PC-3 (cell line): ENCODE results near the gene DPH2. TPM values are rescaled to one million over a fixed set of nuclear protein-coding genes. Genes with fewer than 3 reads are reported as not detected.
A peak's percentile ranks its signal among the peaks of the same experiment; 100 is the strongest.

Experiments used
- ATAC-seq: fragments of 200-7000 bp; cut with Tn5 transposase; 2 replicates; pipeline ENCODE4 v1.9.1; 2020; ENCODE audit warnings: mild to moderate bottlenecking, moderate library complexity
- BruUV-seq: library from RNA; stranded (reverse); fragments of 400-500 nt; replicated peaks from 2 replicates; lab custom pipeline; 2021; lab: Mats Ljungman, UMichigan
- CTCF ChIA-PET: fragments of 300-600 bp; sonication (Branson Sonifier 250); formaldehyde crosslinking; loops from one replicate; lab custom pipeline; 2022; ENCODE audit warnings: antibody characterized with exemption; lab: Charles Lee
- POLR2A ChIA-PET: fragments of 300-600 bp; sonication (Branson Sonifier 250); formaldehyde crosslinking; loops from one replicate; lab custom pipeline; 2022; ENCODE audit warnings: antibody characterized with exemption; ENCODE audit not compliant: unreplicated experiment; lab: Charles Lee
- DNase-seq: peaks from one replicate; pipeline ENCODE4 v3.0.0-alpha.2; 2015
- H2AFZ ChIP-seq: fragments of 300-600 bp; sonication (generic); 2 replicates; pipeline ENCODE4 v1.6.0; 2016; ENCODE audit warnings: antibody characterized with exemption, low read length
- H3F3A ChIP-seq: fragments of 300-600 bp; sonication (generic); one replicate; pipeline ENCODE4 v1.6.0; 2017; ENCODE audit warnings: antibody characterized with exemption, low read length, control low read depth, mild to moderate bottlenecking; ENCODE audit not compliant: unreplicated experiment
- H3K27ac ChIP-seq: fragments of 300-600 bp; sonication (generic); 2 replicates; pipeline ENCODE4 v1.5.1; 2016; ENCODE audit warnings: mild to moderate bottlenecking, low read length
- H3K27me3 ChIP-seq: fragments of 300-600 bp; sonication (generic); 2 replicates; pipeline ENCODE4 v1.6.1; 2016; ENCODE audit warnings: low read length, mixed read lengths
- H3K36me3 ChIP-seq: fragments of 300-600 bp; sonication (generic); 2 replicates; pipeline ENCODE4 v1.6.1; 2016; ENCODE audit warnings: low read depth, mixed run types, low read length, mixed read lengths
- H3K4me1 ChIP-seq: fragments of 300-600 bp; sonication (generic); 2 replicates; pipeline ENCODE4 v1.5.1; 2016; ENCODE audit warnings: low read length; ENCODE audit not compliant: insufficient read depth
- H3K4me2 ChIP-seq: fragments of 300-600 bp; sonication (generic); 2 replicates; pipeline ENCODE4 v1.6.0; 2016; ENCODE audit warnings: low read length
- H3K4me3 ChIP-seq: fragments of 300-600 bp; sonication (generic); 2 replicates; pipeline ENCODE4 v1.5.1; 2016; ENCODE audit warnings: mild to moderate bottlenecking, low read length, mixed read lengths
- H3K79me2 ChIP-seq: fragments of 300-600 bp; sonication (generic); 2 replicates; pipeline ENCODE4 v1.6.1; 2017; ENCODE audit warnings: low read length, mixed read lengths
- H3K9ac ChIP-seq: fragments of 300-600 bp; sonication (generic); 2 replicates; pipeline ENCODE4 v1.6.0; 2016; ENCODE audit warnings: mild to moderate bottlenecking, low read length
- H3K9me2 ChIP-seq: fragments of 300-600 bp; sonication (generic); replicated peaks from 2 replicates; pipeline ENCODE4 v1.6.1; 2016; ENCODE audit warnings: mixed run types, low read length, mixed read lengths
- H3K9me3 ChIP-seq: fragments of 300-600 bp; sonication (generic); 2 replicates; pipeline ENCODE4 v1.6.1; 2016; ENCODE audit warnings: low read length, mixed read lengths
- H4K20me1 ChIP-seq: fragments of 300-600 bp; sonication (generic); 2 replicates; pipeline ENCODE4 v1.6.1; 2016; ENCODE audit warnings: low read length, mixed read lengths
- EZH2 ChIP-seq: fragments of 300-600 bp; sonication (generic); IDR thresholded peaks from one replicate; pipeline ENCODE4 v1.6.1; 2017; ENCODE audit warnings: antibody characterized with exemption, mild to moderate bottlenecking, low read length; ENCODE audit not compliant: unreplicated experiment
- EZH2phosphoT487 ChIP-seq: fragments of 300-600 bp; sonication (generic); IDR thresholded peaks from 2 replicates; pipeline ENCODE4 v1.6.1; 2018; ENCODE audit warnings: mild to moderate bottlenecking, antibody characterized with exemption, low read length, borderline replicate concordance
- intact Hi-C: fragments of 100-400 bp; cut with micrococcal nuclease; formaldehyde crosslinking; loops from 2 replicates; pipeline ENCODE4 v1.9.0; 2023
- total RNA-seq: library from RNA; depleted of rRNA; stranded (reverse); fragments of >200 nt; gene quantifications from 2 replicates; pipeline ENCODE4 v1.2.3, GENCODE V29; 2014
- TF ChIP-seq, protein P1 (sequence below): fragments of 300-600 bp; sonication (generic); conservative IDR thresholded peaks from 2 replicates; pipeline ENCODE4 v1.5.1; 2017; ENCODE audit warnings: antibody characterized with exemption, low read depth, mild to moderate bottlenecking, low read length

DPH2 gene
- total RNA-seq, 1 experiment from 2014 or later, result 46.3 TPM

DNA sequence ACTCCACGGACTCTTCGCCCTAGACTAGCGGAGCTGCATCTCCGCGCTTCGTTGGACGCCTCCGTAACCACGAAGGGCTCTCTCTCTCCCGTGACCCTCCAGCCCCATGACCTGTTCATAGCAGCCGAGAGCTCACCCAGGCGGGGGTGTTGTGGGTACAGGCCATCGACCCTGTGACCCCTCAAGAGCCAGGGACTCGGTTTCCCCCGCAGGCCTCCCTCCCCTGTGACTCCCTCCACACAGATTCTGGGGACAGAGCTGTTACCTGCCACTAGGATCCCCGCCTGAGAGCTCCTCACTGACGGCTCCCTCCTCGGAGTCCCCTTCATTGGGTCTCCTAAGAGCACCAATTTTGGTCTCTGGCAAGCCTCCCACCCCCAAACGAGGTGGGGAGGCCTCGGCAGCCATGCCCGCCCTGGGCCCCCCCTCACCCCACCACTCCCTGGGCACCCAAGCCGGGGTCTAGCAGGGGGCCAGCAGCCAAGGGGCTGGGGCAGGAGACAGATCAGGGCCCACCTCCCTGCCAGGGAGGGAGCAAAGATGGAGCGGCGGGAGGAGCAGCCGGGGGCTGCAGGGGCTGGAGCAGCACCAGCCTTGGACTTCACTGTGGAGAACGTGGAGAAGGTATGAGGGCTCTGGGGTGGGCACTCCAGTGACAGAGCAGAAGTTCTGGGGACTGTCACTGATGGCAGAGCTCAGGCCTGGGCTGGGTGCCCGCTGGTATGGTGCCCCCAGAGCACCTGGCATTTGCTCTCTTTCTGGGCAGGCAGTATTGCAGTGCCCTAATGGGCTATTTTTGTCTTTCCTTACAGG lies 22.5 kb upstream of the DPH2 start:
- peak overlapping the region; percentile 86 for H2AFZ ChIP-seq
- H3K9me3 ChIP-seq, result no peaks in the 10 kb centered on the region
- ChIA-PET CTCF (interaction anchor here (2.2 kb wide), 1 partner anchor 14 kb away, joined by 7 read pairs; the partner anchor contains the start of gene ARTN), POLR2A (interaction anchor here (0.6 kb wide), 1 partner anchor 298 kb away, joined by 4 read pairs; the partner anchor contains the start of gene KDM4A)
- H3K9ac ChIP-seq, result peak overlapping the region; percentile 97
- peaks cover 6% of the 10 kb centered on the region; the same call in 1 of the 2 replicates for H3K36me3 ChIP-seq
- ATAC-seq, result no peak
- H3K79me2 ChIP-seq, result peaks cover 68% of the 10 kb centered on the region
- no peaks in the 10 kb centered on the region for H4K20me1 ChIP-seq
- intact Hi-C loops, result loop anchor here (2.0 to 5.0 kb wide), 2 partner anchors 22 to 240 kb away; partner anchors contain the start of gene ST3GAL3
- no peaks in the 10 kb centered on the region for H3K9me2 ChIP-seq
- TF ChIP-seq EZH2, result no peak
- TF ChIP-seq EZH2phosphoT487, result no peak
- TF ChIP-seq, protein P1, sequence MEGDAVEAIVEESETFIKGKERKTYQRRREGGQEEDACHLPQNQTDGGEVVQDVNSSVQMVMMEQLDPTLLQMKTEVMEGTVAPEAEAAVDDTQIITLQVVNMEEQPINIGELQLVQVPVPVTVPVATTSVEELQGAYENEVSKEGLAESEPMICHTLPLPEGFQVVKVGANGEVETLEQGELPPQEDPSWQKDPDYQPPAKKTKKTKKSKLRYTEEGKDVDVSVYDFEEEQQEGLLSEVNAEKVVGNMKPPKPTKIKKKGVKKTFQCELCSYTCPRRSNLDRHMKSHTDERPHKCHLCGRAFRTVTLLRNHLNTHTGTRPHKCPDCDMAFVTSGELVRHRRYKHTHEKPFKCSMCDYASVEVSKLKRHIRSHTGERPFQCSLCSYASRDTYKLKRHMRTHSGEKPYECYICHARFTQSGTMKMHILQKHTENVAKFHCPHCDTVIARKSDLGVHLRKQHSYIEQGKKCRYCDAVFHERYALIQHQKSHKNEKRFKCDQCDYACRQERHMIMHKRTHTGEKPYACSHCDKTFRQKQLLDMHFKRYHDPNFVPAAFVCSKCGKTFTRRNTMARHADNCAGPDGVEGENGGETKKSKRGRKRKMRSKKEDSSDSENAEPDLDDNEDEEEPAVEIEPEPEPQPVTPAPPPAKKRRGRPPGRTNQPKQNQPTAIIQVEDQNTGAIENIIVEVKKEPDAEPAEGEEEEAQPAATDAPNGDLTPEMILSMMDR, result no peak
- DNase-seq, result no peak
- TSS peak; percentile 64 for BruUV-seq
- no peaks in the 10 kb centered on the region for H3K27me3 ChIP-seq
- peak overlapping the region; percentile 99 for H3K4me3 ChIP-seq
- H3K27ac ChIP-seq, result peak overlapping the region; percentile 84
- peak overlapping the region; percentile 100 for H3K4me2 ChIP-seq
- no peaks in the 10 kb centered on the region for H3F3A ChIP-seq
- H3K4me1 ChIP-seq, result peaks cover 35% of the 10 kb centered on the region

DNA sequence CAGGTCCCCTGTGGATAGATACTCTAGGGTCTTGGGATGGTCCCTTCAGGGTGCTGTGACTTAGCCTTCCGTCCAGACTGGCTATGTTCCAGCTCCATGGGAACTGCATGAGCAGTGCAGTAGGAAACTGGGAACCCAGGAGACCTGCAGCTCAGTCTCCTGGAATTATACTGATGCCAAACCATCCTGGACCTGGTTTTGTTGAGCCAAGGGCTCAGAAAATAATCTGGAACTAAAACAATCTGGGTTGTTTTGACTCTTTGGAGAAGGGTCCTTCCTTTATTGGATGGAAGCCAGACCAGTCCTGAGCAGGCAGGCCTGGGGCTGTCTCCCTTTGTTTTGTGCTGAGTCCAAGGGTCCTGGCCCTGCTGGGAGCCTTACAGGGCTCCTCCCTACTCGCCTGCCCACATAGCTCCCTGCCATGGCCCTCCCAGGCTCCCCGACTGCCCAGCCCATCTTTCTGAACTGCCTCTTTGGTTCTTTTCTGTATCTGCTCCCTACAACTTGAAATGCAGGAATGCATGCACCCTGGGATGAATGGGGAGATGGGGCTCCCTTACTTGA lies 21.9 kb upstream of the DPH2 start:
- H3K79me2 ChIP-seq, result peaks cover 75% of the 10 kb centered on the region
- no peaks in the 10 kb centered on the region for H4K20me1 ChIP-seq
- BruUV-seq, result no TSS peak
- H2AFZ ChIP-seq, result no peak overlapping the region
- H3K4me3 ChIP-seq, result peak overlapping the region; percentile 99
- no peaks in the 10 kb centered on the region for H3K9me3 ChIP-seq
- H3K9me2 ChIP-seq, result no peaks in the 10 kb centered on the region
- ATAC-seq (no peak), DNase-seq (peak; percentile 17)
- peak overlapping the region; percentile 97 for H3K9ac ChIP-seq
- CTCF ChIA-PET, result no interaction called here
- TF ChIP-seq EZH2 (no peak), EZH2phosphoT487 (no peak)
- TF ChIP-seq, protein P1, result no peak
- intact Hi-C loops, result loop anchor here (2.0 to 5.0 kb wide), 2 partner anchors 21 to 241 kb away; partner anchors contain the start of gene ST3GAL3
- H3K27me3 ChIP-seq, result no peaks in the 10 kb centered on the region
- peaks cover 6% of the 10 kb centered on the region; the same call in 1 of the 2 replicates for H3K36me3 ChIP-seq
- POLR2A ChIA-PET, result interaction anchor here (0.7 kb wide), 1 partner anchor 12 kb away, joined by 3 read pairs; no protein-coding TSS in a partner anchor
- H3F3A ChIP-seq, result no peaks in the 10 kb centered on the region
- peak overlapping the region; percentile 100 for H3K4me2 ChIP-seq
- peaks cover 35% of the 10 kb centered on the region for H3K4me1 ChIP-seq
- no peak overlapping the region for H3K27ac ChIP-seq
